Right lobe of liver (tissue), 4 donors: Measurements from ENCODE around the gene CCDC88B.

ENCODE experiments used
- POLR2A ChIP-seq: fragments of 450-650 bp; IDR thresholded peaks from one replicate; pipeline ENCODE4 v1.6.1; 2017; ENCODE audit warnings: antibody characterized with exemption, mild to moderate bottlenecking
- TF ChIP-seq, protein P1 (sequence below), 4 donors: fragments of 200-600 bp in 3 of 4; fragments of 450-650 bp in 1 of 4; IDR thresholded peaks; one replicate each; pipeline versions ENCODE4 v1.5.1 to v1.8.0; 2016 to 2022; ENCODE audit warnings: antibody characterized with exemption in 4 of 4, mild to moderate bottlenecking in 2 of 4
- donor health status: DM: no; HTN: no; CAD: no.
- donor health status: DM: no; HTN: no; CAD: no.
- donor health status: DM: no; HTN: yes; CAD: no.

DNA sequence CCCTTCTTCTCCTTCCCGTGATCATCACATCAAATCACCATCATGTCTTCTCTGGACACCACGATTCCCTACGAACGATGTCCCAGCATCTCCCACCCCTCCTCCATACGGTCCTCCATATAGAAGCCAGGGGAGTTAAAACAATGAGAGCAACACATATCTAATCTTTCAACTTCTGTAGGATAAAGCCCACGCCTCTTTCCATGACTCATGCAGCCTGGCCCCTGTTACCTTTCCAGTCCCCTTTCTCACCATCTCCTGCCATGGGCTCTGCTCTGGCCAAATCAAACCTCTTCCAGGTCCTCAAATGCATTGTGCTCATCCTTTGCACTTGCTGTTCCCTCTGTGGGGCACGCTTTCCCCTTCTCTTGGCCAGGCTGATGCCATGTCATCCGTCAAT is 42.6 kb downstream of the CCDC88B start:
- TF ChIP-seq, protein P1, sequence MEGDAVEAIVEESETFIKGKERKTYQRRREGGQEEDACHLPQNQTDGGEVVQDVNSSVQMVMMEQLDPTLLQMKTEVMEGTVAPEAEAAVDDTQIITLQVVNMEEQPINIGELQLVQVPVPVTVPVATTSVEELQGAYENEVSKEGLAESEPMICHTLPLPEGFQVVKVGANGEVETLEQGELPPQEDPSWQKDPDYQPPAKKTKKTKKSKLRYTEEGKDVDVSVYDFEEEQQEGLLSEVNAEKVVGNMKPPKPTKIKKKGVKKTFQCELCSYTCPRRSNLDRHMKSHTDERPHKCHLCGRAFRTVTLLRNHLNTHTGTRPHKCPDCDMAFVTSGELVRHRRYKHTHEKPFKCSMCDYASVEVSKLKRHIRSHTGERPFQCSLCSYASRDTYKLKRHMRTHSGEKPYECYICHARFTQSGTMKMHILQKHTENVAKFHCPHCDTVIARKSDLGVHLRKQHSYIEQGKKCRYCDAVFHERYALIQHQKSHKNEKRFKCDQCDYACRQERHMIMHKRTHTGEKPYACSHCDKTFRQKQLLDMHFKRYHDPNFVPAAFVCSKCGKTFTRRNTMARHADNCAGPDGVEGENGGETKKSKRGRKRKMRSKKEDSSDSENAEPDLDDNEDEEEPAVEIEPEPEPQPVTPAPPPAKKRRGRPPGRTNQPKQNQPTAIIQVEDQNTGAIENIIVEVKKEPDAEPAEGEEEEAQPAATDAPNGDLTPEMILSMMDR (IDR thresholded peaks at IDR 0.05): no peak
- no peak for TF ChIP-seq POLR2A
